Measurements from ENCODE around the gene SLC5A5. TPM values are rescaled to one million over a fixed set of nuclear protein-coding genes. Genes with fewer than 3 reads are reported as not detected.

The SLC5A5 gene
- total RNA-seq, 1 experiment from 2014 or later, result 6.3 TPM

DNA sequence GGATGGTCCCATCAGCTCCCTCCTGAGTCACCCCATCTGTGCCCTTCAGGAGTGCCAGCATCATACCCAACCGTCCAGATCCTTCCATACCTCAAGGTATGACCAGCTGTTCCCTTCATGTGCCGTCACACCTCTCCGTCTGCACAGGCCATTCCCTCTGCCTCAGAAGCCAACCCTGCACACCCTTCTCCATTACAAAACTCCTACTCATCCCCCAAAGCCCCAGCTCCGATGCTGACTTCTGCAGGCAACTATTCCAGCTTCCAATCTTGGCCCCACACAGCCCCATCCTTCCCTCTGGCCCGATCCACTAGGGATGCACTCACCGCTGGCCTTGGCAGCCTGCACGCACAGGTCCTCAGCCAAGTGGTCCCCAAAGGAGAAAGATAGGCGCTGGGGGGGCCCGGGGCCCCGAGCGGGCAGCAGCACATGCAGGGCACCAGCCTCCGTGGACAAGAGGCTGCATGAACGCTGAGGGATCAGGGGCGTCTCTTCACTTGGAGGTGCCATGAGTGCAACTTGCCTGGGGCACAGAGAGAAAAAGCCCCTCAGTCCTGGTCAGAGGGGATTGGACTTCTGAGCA is 27.7 kb upstream of the SLC5A5 start:
- ChIA-PET POLR2A (no interaction called here), CTCF (no interaction called here)
- Histone ChIP-seq H3K9me3 (ENCODE audit: control insufficient read depth, insufficient read depth, low read depth, low read length) (no peaks in the 10 kb centered on the region), H3K36me3 (ENCODE audit: control insufficient read depth, insufficient read depth, low read length) (no peaks in the 10 kb centered on the region), H3K4me3 (ENCODE audit: low read depth in 2 of 2, low read length in 2 of 2) (no peak overlapping the region), H3K4me1 (ENCODE audit: control insufficient read depth, insufficient read depth, low read length) (no peaks in the 10 kb centered on the region), H3K27me3 (ENCODE audit: control insufficient read depth, insufficient read depth, low read length) (no peaks in the 10 kb centered on the region), H3K27ac (ENCODE audit: low read length) (no peak overlapping the region)
- intact Hi-C loops (cut with micrococcal nuclease; ENCODE audit: unreplicated experiment), result no loop called here
- no peak for TF ChIP-seq CTCF (IDR thresholded peaks at IDR 0.05)
- TF ChIP-seq POLR2AphosphoS5 (IDR thresholded peaks at IDR 0.05; ENCODE audit: low read depth, low read length), result no peak
- no peak for TF ChIP-seq REST (IDR thresholded peaks at IDR 0.05; ENCODE audit: insufficient read depth in 1 of 2, low read depth in 2 of 2, low read length in 1 of 2)
- TF ChIP-seq TCF7L2 (IDR thresholded peaks at IDR 0.05; ENCODE audit: low read depth, low read length), result no peak
- DNase-seq (ENCODE audit: low read depth, low spot score) (no peak), ATAC-seq (no peak)
- in situ Hi-C loops (cut with HindIII; ENCODE audit: low pct_unique_long_range_greater_than_20kb, low sequenced_read_pairs), result no loop called here
- no TSS peak for BruUV-seq (replicated peaks)

- CTCF ChIA-PET, result no interaction called here
Measured at GRCh38 chr19:17846146-17846545, 25.6 kb upstream of the SLC5A5 start.

More at GRCh38 chr19:17846146-17846545, 25.6 kb upstream of the SLC5A5 start:
- in situ Hi-C loops (cut with HindIII; ENCODE audit: low pct_unique_long_range_greater_than_20kb, low sequenced_read_pairs), result no loop called here
- H3K27ac ChIP-seq (ENCODE audit: low read length), result no peak overlapping the region
- BruUV-seq (replicated peaks), result no TSS peak
- POLR2A ChIA-PET, result no interaction called here
- TF ChIP-seq REST (IDR thresholded peaks at IDR 0.05; ENCODE audit: insufficient read depth in 1 of 2, low read depth in 2 of 2, low read length in 1 of 2), result no peak
- no peak for TF ChIP-seq POLR2AphosphoS5 (IDR thresholded peaks at IDR 0.05; ENCODE audit: low read depth, low read length)
- TF ChIP-seq CTCF (IDR thresholded peaks at IDR 0.05), result no peak
- no peak for TF ChIP-seq SIN3A (IDR thresholded peaks at IDR 0.05; ENCODE audit: borderline replicate concordance, insufficient read depth, low read depth, low read length)
- no peak for TF ChIP-seq TCF7L2 (IDR thresholded peaks at IDR 0.05; ENCODE audit: low read depth, low read length)
- intact Hi-C loops (cut with micrococcal nuclease; ENCODE audit: unreplicated experiment), result no loop called here
- no peaks in the 10 kb centered on the region for H3K36me3 ChIP-seq (ENCODE audit: control insufficient read depth, insufficient read depth, low read length)
- DNase-seq (ENCODE audit: low read depth, low spot score) (no peak), ATAC-seq (no peak)
- no peaks in the 10 kb centered on the region for H3K9me3 ChIP-seq (ENCODE audit: control insufficient read depth, insufficient read depth, low read depth, low read length)
- no peak overlapping the region for H3K4me3 ChIP-seq (ENCODE audit: low read depth in 2 of 2, low read length in 2 of 2)
- H3K4me1 ChIP-seq (ENCODE audit: control insufficient read depth, insufficient read depth, low read length), result peaks cover 4% of the 10 kb centered on the region; the same call in 1 of the 2 replicates
- no peaks in the 10 kb centered on the region for H3K27me3 ChIP-seq (ENCODE audit: control insufficient read depth, insufficient read depth, low read length)
